Activated CD4-positive, alpha-beta T cell treated with anti-CD3 and anti-CD28 coated beads, Interleukin-2, amount 10 ng/mL, durations not matched to agents 24 days and 14 days (primary cell): ENCODE results near the gene NSDHL. TPM values are rescaled to one million over a fixed set of nuclear protein-coding genes. Genes with fewer than 3 reads are reported as not detected.
A peak's percentile ranks its signal among the peaks of the same experiment; 100 is the strongest.
"Not testable (repeated sequence)": the region's sequence is repeated elsewhere in the genome, so short reads cannot be mapped to it uniquely, and the experiment has no call there.

ENCODE experiments used
- DNase-seq: peaks from one replicate; pipeline ENCODE4 v3.0.0; 2022
- H3K27ac Mint-ChIP-seq: one replicate; pipeline ENCODE4 v1.8.0; 2022; ENCODE audit warnings: mild to moderate bottlenecking, mixed read lengths
- H3K27me3 Mint-ChIP-seq: one replicate; pipeline ENCODE4 v1.8.0; 2022; ENCODE audit warnings: mixed read lengths
- H3K36me3 Mint-ChIP-seq: one replicate; pipeline ENCODE4 v1.8.0; 2022; ENCODE audit warnings: low read depth, mild to moderate bottlenecking, mixed read lengths
- H3K4me1 Mint-ChIP-seq: one replicate; pipeline ENCODE4 v1.8.0; 2021; ENCODE audit warnings: mixed read lengths
- H3K4me3 Mint-ChIP-seq: one replicate; pipeline ENCODE4 v1.8.0; 2022; ENCODE audit warnings: mild to moderate bottlenecking, moderate library complexity, mixed read lengths
- H3K9me3 Mint-ChIP-seq: one replicate; pipeline ENCODE4 v1.8.0; 2021; ENCODE audit warnings: mixed read lengths
- intact Hi-C: fragments of 100-400 bp; cut with micrococcal nuclease; formaldehyde crosslinking; loops from one replicate; pipeline ENCODE4 v1.15.1; 2023
- total RNA-seq: library from RNA; stranded (reverse); gene quantifications from 2 replicates; pipeline ENCODE4 v1.2.3, GENCODE V29; 2022

The NSDHL gene
- total RNA-seq, 1 donor from 2014 or later, result 23.4 TPM

DNA sequence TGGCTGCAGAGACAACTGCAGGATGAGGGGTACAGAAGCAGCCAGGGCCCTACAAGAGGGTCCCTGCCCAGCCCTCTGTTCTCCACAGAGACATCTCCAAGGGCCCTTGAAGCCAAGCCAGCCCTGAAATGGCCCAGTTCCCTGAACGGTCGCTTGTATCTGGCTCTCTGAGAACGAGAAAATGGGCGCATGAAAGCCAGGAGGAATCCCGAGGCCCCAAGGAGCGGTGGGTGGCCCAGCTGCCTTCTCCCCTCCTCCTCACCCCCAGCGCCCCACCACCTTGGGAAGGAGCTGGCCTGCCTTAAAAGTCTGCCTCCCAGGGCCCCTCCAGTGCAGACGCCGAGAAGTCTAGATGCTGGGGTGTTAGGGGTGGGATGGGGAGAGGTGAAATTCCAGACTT lies 72.7 kb downstream of the NSDHL start:
- Mint-ChIP-seq H3K36me3 (no peaks in the 10 kb centered on the region), H3K9me3 (no peaks in the 10 kb centered on the region), H3K27me3 (peaks cover 9% of the 10 kb centered on the region), H3K4me3 (no peak overlapping the region), H3K27ac (no peak overlapping the region), H3K4me1 (no peaks in the 10 kb centered on the region)
- intact Hi-C loops, result no loop called here
- DNase-seq, result no peak

GRCh38 chrX:152904151-152905080 lies 73.6 kb downstream of the NSDHL start:
- no peak overlapping the region for H3K27ac Mint-ChIP-seq
- no peaks in the 10 kb centered on the region for H3K36me3 Mint-ChIP-seq
- peaks cover 5% of the 10 kb centered on the region for H3K27me3 Mint-ChIP-seq
- intact Hi-C loops, result no loop called here
- DNase-seq, result peak; percentile 79
- H3K4me1 Mint-ChIP-seq, result no peaks in the 10 kb centered on the region
- H3K9me3 Mint-ChIP-seq, result no peaks in the 10 kb centered on the region
- H3K4me3 Mint-ChIP-seq, result no peak overlapping the region

- H3K9me3 Mint-ChIP-seq, result no peaks in the 10 kb centered on the region
- no peaks in the 10 kb centered on the region for H3K36me3 Mint-ChIP-seq
- intact Hi-C loops, result no loop called here
- no peak for DNase-seq
- no peaks in the 10 kb centered on the region for H3K4me1 Mint-ChIP-seq
- peaks cover 5% of the 10 kb centered on the region for H3K27me3 Mint-ChIP-seq
- H3K27ac Mint-ChIP-seq, result no peak overlapping the region
- H3K4me3 Mint-ChIP-seq, result no peak overlapping the region
These were observed 74.2 kb downstream of the NSDHL start for GRCh38 chrX:152905081-152905420.

GRCh38 chrX:152907084-152907651 lies 76.3 kb downstream of the NSDHL start:
- no peak for DNase-seq
- no peaks in the 10 kb centered on the region for H3K9me3 Mint-ChIP-seq
- intact Hi-C loops, result no loop called here
- H3K4me1 Mint-ChIP-seq, result no peaks in the 10 kb centered on the region
- H3K27me3 Mint-ChIP-seq, result peaks cover 2% of the 10 kb centered on the region
- no peak overlapping the region for H3K27ac Mint-ChIP-seq
- no peak overlapping the region for H3K4me3 Mint-ChIP-seq
- no peaks in the 10 kb centered on the region for H3K36me3 Mint-ChIP-seq

GRCh38 chrX:152908486-152908885 lies 77.6 kb downstream of the NSDHL start:
- Mint-ChIP-seq H3K4me3 (no peak overlapping the region), H3K36me3 (no peaks in the 10 kb centered on the region), H3K27me3 (peaks cover 2% of the 10 kb centered on the region), H3K9me3 (no peaks in the 10 kb centered on the region), H3K27ac (no peak overlapping the region), H3K4me1 (no peaks in the 10 kb centered on the region)
- DNase-seq, result no peak
- intact Hi-C loops, result no loop called here

GRCh38 chrX:152910018-152910417 lies 79.2 kb downstream of the NSDHL start:
- H3K36me3 Mint-ChIP-seq, H3K27me3 Mint-ChIP-seq, intact Hi-C loops, H3K9me3 Mint-ChIP-seq, DNase-seq, H3K27ac Mint-ChIP-seq, H3K4me1 Mint-ChIP-seq, H3K4me3 Mint-ChIP-seq: not testable (repeated sequence)

- intact Hi-C loops, result no loop called here
- Mint-ChIP-seq H3K4me1 (no peaks in the 10 kb centered on the region), H3K4me3 (no peak overlapping the region), H3K9me3 (no peaks in the 10 kb centered on the region), H3K27me3 (peaks cover under 1% of the 10 kb centered on the region), H3K36me3 (no peaks in the 10 kb centered on the region), H3K27ac (no peak overlapping the region)
- no peak for DNase-seq
These were observed 81.2 kb downstream of the NSDHL start for GRCh38 chrX:152912106-152912505.

DNA sequence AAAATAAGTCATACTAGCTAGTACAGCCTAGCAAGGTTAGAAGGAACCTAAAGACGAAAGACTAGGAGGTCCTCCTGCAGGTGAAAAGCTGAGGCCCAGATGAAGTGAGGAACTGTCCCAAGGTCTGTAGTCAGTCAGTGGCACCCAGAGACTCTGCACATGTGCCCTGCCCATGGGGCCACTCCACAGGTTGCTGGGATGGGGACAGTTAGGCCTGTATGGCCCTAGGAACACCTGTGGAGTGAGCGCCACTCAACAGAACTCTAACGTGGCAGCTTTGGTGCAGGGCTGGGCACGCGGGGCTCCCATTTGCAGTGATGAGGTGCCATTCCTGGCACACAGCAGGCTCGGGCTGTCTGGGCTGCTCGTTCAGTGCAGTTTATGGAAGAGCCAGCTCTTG lies 81.8 kb downstream of the NSDHL start:
- H3K9me3 Mint-ChIP-seq, result no peaks in the 10 kb centered on the region
- intact Hi-C loops, result no loop called here
- no peak for DNase-seq
- no peak overlapping the region for H3K4me3 Mint-ChIP-seq
- no peaks in the 10 kb centered on the region for H3K4me1 Mint-ChIP-seq
- no peaks in the 10 kb centered on the region for H3K36me3 Mint-ChIP-seq
- no peak overlapping the region for H3K27ac Mint-ChIP-seq
- no peaks in the 10 kb centered on the region for H3K27me3 Mint-ChIP-seq

- Mint-ChIP-seq H3K27ac (no peak overlapping the region), H3K4me1 (no peaks in the 10 kb centered on the region), H3K27me3 (no peaks in the 10 kb centered on the region), H3K36me3 (no peaks in the 10 kb centered on the region), H3K9me3 (no peaks in the 10 kb centered on the region), H3K4me3 (no peak overlapping the region)
- intact Hi-C loops, result no loop called here
- DNase-seq, result no peak
These were observed 82.5 kb downstream of the NSDHL start for GRCh38 chrX:152913346-152913745.

DNA sequence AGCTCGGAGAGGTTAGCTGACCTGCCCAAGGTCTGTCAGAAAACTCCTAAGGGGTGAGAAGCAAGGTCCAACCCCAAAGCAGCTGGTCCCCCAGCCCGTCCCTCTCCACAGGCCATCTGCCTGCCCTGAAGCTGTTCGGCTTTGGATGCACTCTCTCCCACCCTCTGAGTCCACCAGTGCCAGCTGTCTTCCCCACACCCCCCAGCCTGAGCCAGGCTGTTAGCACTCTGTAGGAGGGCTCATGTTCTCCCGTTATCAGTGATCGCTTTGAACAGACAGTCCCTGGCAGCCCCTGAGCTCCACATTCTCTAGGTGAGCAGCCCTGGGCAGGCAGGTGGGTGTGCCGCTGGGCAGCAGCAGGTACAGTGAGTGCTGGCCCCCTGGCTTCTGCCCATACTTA lies 83.0 kb downstream of the NSDHL start:
- no peaks in the 10 kb centered on the region for H3K4me1 Mint-ChIP-seq
- no peaks in the 10 kb centered on the region for H3K9me3 Mint-ChIP-seq
- no peak overlapping the region for H3K4me3 Mint-ChIP-seq
- no peaks in the 10 kb centered on the region for H3K36me3 Mint-ChIP-seq
- no peak overlapping the region for H3K27ac Mint-ChIP-seq
- DNase-seq, result no peak
- intact Hi-C loops, result no loop called here
- no peaks in the 10 kb centered on the region for H3K27me3 Mint-ChIP-seq

DNA sequence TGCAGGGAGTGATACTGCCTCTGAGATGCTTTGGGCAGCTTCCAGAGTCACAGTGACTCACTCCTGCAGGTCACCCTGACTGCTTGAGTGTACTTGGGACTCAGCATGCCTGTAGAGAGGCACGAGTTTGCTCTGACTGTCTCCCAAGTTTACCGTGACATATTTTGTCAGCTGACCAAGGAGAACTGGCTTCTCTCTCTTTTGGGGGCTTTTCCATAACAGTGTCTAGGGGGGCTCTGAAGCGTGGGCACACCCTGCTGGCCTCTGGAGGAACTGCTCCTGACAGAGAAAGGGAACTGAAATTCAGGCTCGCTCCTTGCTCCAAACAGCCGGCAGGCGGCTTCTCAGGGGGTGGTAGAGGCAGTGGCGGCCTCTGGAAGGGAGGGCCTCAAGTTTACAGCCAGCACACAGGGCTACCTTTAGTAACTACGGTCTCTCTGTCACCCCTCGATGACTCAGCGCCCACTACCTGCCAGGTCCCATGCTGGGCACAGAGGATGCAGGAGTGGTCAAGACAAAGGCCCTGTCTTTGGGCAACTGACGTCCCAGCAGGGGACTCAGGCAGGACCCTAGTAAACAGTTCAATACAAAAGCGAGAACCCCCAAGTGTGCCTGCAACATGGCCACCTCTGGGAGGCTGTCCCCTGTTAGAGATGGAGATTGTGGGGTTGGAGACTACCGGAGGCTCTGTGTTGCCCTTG lies 84.8 kb downstream of the NSDHL start:
- no peaks in the 10 kb centered on the region for H3K36me3 Mint-ChIP-seq
- H3K4me1 Mint-ChIP-seq, result no peaks in the 10 kb centered on the region
- H3K27me3 Mint-ChIP-seq, result no peaks in the 10 kb centered on the region
- intact Hi-C loops, result no loop called here
- no peak overlapping the region for H3K4me3 Mint-ChIP-seq
- H3K27ac Mint-ChIP-seq, result no peak overlapping the region
- H3K9me3 Mint-ChIP-seq, result no peaks in the 10 kb centered on the region
- peak; percentile 56 for DNase-seq

DNA sequence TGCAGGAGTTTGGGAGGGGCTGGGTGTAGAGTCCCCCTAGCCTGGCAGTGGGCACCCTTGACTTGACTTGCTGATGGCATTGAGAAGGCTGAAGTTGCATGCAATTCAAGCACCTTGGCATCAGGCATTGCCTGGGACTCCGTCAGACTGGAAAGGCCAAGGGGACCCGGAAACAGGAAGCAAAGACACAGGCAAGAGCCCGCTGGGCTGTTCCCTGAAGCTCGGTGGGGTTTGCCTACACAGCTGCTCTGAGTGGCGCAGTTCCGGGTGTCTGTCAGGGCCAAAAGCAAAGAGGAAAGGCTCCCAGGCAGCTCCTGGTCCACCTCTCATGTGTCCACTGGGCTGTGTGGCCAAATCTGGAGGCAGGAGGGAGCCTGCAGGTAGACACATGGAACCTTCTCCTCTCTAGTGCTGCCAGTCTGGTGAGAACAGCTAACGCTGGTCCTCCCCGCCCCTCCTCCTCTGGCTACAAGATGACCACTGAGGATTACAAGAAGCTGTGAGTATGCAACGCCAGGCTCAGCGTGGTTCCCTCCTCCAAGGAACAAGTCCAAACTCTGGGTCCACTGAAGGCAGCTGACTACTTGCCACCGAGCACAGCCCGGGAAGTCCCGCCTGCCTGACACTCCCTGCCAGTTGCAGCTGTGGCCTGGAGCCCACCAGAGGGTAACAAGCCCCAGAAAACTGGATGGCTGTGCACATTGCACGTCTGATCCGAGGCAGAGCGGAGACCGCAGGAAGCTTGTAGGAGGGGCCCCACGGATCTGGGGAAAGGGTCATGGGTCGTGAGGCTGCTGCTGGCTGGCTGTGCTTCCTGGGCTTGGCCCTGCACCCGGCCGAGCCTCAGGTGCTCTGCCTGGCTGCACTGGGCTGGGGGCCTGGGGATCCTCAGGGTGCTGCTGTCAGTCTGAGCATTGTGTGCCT lies 87.1 kb downstream of the NSDHL start:
- H3K9me3 Mint-ChIP-seq, result no peaks in the 10 kb centered on the region
- intact Hi-C loops, result no loop called here
- DNase-seq, result no peak
- no peaks in the 10 kb centered on the region for H3K27me3 Mint-ChIP-seq
- no peaks in the 10 kb centered on the region for H3K4me1 Mint-ChIP-seq
- no peaks in the 10 kb centered on the region for H3K36me3 Mint-ChIP-seq
- H3K4me3 Mint-ChIP-seq, result no peak overlapping the region
- H3K27ac Mint-ChIP-seq, result no peak overlapping the region

- peaks cover 1% of the 10 kb centered on the region for H3K27me3 Mint-ChIP-seq
- no peaks in the 10 kb centered on the region for H3K36me3 Mint-ChIP-seq
- H3K9me3 Mint-ChIP-seq, result no peaks in the 10 kb centered on the region
- no peak overlapping the region for H3K27ac Mint-ChIP-seq
- H3K4me3 Mint-ChIP-seq, result no peak overlapping the region
- no peak for DNase-seq
- intact Hi-C loops, result no loop called here
- no peaks in the 10 kb centered on the region for H3K4me1 Mint-ChIP-seq
These were observed 87.8 kb downstream of the NSDHL start for GRCh38 chrX:152918707-152919106.
